Suprapubic skin (tissue), 4 donors: ENCODE data around the gene RNF7. TPM values are rescaled to one million over a fixed set of nuclear protein-coding genes. Genes with fewer than 3 reads are reported as not detected.

Experiments used
- DNase-seq, 2 donors: peaks; one replicate each; pipeline ENCODE4 v3.0.0-alpha.2; 2019; ENCODE audit warnings: low spot score in 2 of 2
- H3K27ac ChIP-seq: fragments of 200-600 bp; sonication (generic); one replicate; pipeline ENCODE4 v1.5.1; 2019
- H3K27me3 ChIP-seq: fragments of 200-600 bp; sonication (generic); one replicate; pipeline ENCODE4 v1.5.1; 2019
- H3K36me3 ChIP-seq: fragments of 200-600 bp; sonication (generic); one replicate; pipeline ENCODE4 v1.5.1; 2019
- H3K4me1 ChIP-seq: fragments of 200-600 bp; sonication (generic); one replicate; pipeline ENCODE4 v1.5.1; 2019
- H3K4me3 ChIP-seq: fragments of 200-600 bp; sonication (generic); one replicate; pipeline ENCODE4 v1.5.1; 2019; ENCODE audit warnings: mild to moderate bottlenecking
- H3K9me3 ChIP-seq: fragments of 200-600 bp; sonication (generic); one replicate; pipeline ENCODE4 v1.5.1; 2019
- EP300 ChIP-seq: sonication (generic); formaldehyde crosslinking; IDR thresholded peaks from one replicate; pipeline ENCODE4 v1.6.1; 2017; ENCODE audit warnings: antibody characterized with exemption
- POLR2A ChIP-seq, 2 donors: fragments of 450-650 bp; IDR thresholded peaks; one replicate each; pipeline ENCODE4 v1.6.1; 2017; ENCODE audit warnings: antibody characterized with exemption in 2 of 2, mild to moderate bottlenecking in 2 of 2, moderate library complexity in 2 of 2
- POLR2AphosphoS5 ChIP-seq, 3 donors: sonication (generic); formaldehyde crosslinking; IDR thresholded peaks; one replicate each; pipeline ENCODE4 v1.6.1; 2017; ENCODE audit warnings: antibody characterized with exemption in 3 of 3
- WGBS: methylation state at CpG from one replicate; pipeline ENCODE4 v1.1.5; 2018; 5-methylcytosine and 5-hydroxymethylcytosine counted together
- total RNA-seq, 4 donors: library from RNA; depleted of rRNA; stranded (reverse); fragments of >200 nt; gene quantifications; one replicate each; pipeline ENCODE4 v1.1.0, GENCODE V29; 2016
- TF ChIP-seq, protein P1 (sequence below), 2 donors: fragments of 200-600 bp in 1 of 2; fragments of 450-650 bp in 1 of 2; sonication (generic) in 1 of 2; IDR thresholded peaks; one replicate each; pipeline ENCODE4 v1.5.1; 2016 to 2019; ENCODE audit warnings: antibody characterized with exemption in 2 of 2, mild to moderate bottlenecking in 1 of 2, moderate library complexity in 1 of 2

Gene RNF7
- total RNA-seq, 4 donors from 2014 or later: 43.9 to 77.3 (median 61.6) TPM

DNA sequence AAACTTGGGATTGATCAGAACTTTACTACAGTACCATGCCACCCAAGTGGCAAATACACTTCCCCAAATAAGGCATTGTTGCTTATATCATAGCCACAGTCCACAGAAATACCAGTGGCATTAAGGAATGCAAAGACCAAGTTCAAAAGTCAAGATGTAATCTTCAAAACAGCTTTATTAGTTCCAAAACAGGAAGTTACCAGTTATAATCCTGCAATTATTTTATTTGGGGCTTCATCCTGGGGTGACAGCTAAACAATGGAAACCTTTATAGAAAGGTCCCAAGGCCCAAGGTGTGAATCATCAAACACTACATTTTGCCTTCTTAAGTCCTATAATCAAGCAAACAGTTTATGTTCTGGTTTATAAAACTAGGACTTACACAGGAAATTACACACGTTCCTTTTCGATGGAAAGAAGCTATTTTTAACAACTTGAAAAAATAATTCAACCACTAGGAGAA is 30.3 kb upstream of the RNF7 start:
- TF ChIP-seq POLR2AphosphoS5 (IDR thresholded peaks at IDR 0.05): no peak
- TF ChIP-seq EP300: no peak
- TF ChIP-seq, protein P1, sequence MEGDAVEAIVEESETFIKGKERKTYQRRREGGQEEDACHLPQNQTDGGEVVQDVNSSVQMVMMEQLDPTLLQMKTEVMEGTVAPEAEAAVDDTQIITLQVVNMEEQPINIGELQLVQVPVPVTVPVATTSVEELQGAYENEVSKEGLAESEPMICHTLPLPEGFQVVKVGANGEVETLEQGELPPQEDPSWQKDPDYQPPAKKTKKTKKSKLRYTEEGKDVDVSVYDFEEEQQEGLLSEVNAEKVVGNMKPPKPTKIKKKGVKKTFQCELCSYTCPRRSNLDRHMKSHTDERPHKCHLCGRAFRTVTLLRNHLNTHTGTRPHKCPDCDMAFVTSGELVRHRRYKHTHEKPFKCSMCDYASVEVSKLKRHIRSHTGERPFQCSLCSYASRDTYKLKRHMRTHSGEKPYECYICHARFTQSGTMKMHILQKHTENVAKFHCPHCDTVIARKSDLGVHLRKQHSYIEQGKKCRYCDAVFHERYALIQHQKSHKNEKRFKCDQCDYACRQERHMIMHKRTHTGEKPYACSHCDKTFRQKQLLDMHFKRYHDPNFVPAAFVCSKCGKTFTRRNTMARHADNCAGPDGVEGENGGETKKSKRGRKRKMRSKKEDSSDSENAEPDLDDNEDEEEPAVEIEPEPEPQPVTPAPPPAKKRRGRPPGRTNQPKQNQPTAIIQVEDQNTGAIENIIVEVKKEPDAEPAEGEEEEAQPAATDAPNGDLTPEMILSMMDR (IDR thresholded peaks at IDR 0.05): no peak
- no peak for TF ChIP-seq POLR2A (IDR thresholded peaks at IDR 0.05)
- 39% methylated on average over 2 of the region's 2 CpGs for WGBS
- no peak for DNase-seq
- Histone ChIP-seq H3K4me1 (no peaks in the 10 kb centered on the region), H3K4me3 (no peak overlapping the region), H3K36me3 (no peaks in the 10 kb centered on the region), H3K9me3 (no peaks in the 10 kb centered on the region), H3K27me3 (no peaks in the 10 kb centered on the region), H3K27ac (no peak overlapping the region)

DNA sequence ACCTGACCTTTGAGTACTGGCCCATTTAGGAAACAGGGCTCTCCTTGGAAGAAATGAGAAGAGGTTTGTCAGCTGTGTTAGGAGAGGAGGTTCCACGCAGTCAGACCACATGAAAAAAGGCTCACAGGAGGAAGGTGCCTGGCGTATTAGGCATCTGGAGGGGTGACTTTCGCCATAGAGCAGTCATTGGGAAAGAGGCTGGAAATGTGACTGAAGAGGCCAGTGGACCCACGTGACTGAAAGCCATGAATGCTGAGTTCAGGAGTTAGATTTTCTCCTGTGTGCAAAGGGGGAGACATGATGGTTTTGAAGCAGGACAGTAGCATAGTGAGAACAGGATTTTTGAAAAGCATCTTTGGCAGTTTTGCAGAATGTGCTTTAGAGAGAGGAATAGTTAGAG is 29.7 kb upstream of the RNF7 start:
- 92% methylated on average over 4 of the region's 4 CpGs for WGBS
- Histone ChIP-seq H3K27me3 (no peaks in the 10 kb centered on the region), H3K27ac (no peak overlapping the region), H3K4me3 (no peak overlapping the region), H3K9me3 (no peaks in the 10 kb centered on the region), H3K36me3 (no peaks in the 10 kb centered on the region), H3K4me1 (no peaks in the 10 kb centered on the region)
- TF ChIP-seq POLR2AphosphoS5 (IDR thresholded peaks at IDR 0.05) (no peak), POLR2A (IDR thresholded peaks at IDR 0.05) (no peak), EP300 (no peak)
- TF ChIP-seq, protein P1 (IDR thresholded peaks at IDR 0.05): no peak
- DNase-seq: no peak

DNA sequence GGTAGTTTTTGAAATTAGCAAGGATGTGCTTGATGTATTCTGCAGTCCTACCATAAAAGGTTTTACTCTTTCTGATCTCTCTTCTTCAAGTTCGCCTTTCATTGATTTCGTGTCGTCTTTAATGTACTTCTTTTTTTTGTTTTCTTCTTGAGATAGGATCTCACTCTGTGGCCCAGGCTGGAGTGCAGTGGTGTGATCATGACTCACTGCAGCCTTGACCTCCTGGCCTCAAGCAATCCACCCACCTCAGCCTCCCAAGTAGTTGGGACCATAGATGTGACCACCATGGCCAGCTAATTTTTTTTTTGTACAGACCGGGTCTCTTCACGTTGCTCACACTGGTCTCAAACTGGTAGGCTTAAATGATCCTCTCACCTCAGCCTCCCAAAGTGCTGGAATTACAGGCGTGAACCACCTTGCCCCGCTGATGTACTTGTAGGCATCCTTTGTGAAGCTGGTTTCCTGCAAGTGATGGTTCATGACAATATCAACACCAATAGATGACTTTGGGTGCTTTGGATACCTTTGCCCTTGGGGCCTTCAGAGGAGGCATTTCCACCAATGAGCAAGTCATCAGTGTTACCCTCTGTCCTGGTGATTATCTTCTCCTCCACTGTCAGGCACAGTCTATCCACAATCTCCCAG is 28.9 kb upstream of the RNF7 start:
- Histone ChIP-seq H3K4me1 (no peaks in the 10 kb centered on the region), H3K27me3 (no peaks in the 10 kb centered on the region), H3K9me3 (no peaks in the 10 kb centered on the region), H3K36me3 (no peaks in the 10 kb centered on the region), H3K27ac (no peak overlapping the region), H3K4me3 (no peak overlapping the region)
- 98% methylated on average over 7 of the region's 7 CpGs for WGBS
- no peak for DNase-seq
- TF ChIP-seq EP300 (no peak), POLR2AphosphoS5 (IDR thresholded peaks at IDR 0.05) (no peak), POLR2A (IDR thresholded peaks at IDR 0.05) (no peak)
- TF ChIP-seq, protein P1 (IDR thresholded peaks at IDR 0.05): no peak

DNA sequence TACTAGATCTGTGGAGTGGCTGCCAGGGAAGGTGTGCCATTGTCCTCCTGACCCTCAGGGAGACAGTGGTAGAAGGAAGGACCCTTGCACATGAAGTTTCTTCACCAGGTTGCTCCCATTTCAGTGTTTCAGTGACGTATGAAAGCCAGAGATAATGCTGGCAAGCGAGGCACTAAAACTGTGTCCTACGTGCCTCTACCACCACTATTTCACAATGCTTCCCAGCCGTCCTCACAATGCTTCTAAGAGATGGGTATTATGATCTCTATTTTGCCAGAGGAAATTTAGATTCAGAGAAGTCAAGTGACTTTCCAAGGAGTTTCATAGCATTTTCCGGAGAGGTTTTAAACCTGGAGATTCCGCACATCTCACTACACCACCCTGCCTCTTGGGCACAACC is 28.0 kb upstream of the RNF7 start:
- H3K27me3 ChIP-seq: no peaks in the 10 kb centered on the region
- H3K27ac ChIP-seq: no peak overlapping the region
- TF ChIP-seq POLR2AphosphoS5 (IDR thresholded peaks at IDR 0.05) (no peak), POLR2A (IDR thresholded peaks at IDR 0.05) (no peak), EP300 (no peak)
- TF ChIP-seq, protein P1 (IDR thresholded peaks at IDR 0.05): no peak
- DNase-seq: no peak
- H3K4me1 ChIP-seq: no peaks in the 10 kb centered on the region
- 92% methylated on average over 6 of the region's 6 CpGs for WGBS
- H3K4me3 ChIP-seq: no peak overlapping the region
- H3K36me3 ChIP-seq: no peaks in the 10 kb centered on the region
- no peaks in the 10 kb centered on the region for H3K9me3 ChIP-seq

DNA sequence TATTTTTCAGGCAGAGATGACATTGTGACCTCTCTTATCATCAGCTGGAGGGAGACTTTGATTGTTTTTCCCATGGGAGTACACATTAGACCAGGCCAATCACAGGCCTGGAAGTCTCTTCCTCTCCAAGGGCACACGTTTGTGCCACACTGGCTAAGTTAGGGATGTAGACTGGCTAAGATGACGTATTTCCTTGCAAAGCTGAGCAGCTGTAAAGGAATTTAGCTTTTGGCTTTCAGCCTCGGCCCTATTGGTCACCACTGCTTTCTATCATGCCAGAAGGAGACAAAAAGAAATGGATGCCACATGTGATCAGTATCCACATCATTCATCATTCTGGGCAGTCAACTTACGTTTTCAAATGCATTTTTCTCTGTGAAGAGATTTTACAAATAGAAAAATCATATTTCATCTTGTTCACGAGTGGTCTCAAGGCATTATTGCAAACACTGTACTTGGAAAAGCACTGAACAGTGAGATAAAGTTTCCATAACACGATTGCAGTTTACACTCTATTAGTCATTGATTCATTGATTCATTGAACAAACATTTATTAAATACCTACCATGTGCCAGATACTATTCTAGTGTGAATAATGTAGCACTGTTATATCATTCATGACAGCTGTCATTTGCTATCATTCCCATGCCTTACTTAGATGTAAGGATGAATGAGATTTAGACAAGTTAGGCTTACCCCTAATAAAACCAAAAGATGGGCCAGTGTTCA is 27.0 kb upstream of the RNF7 start:
- no peak overlapping the region for H3K27ac ChIP-seq
- no peaks in the 10 kb centered on the region for H3K27me3 ChIP-seq
- DNase-seq: no peak
- no peaks in the 10 kb centered on the region for H3K4me1 ChIP-seq
- H3K4me3 ChIP-seq: no peak overlapping the region
- no peak for TF ChIP-seq POLR2AphosphoS5 (IDR thresholded peaks at IDR 0.05)
- TF ChIP-seq, protein P1 (IDR thresholded peaks at IDR 0.05): no peak
- no peak for TF ChIP-seq POLR2A (IDR thresholded peaks at IDR 0.05)
- no peak for TF ChIP-seq EP300
- 58% methylated on average over 6 of the region's 6 CpGs for WGBS
- H3K36me3 ChIP-seq: no peaks in the 10 kb centered on the region
- H3K9me3 ChIP-seq: no peaks in the 10 kb centered on the region
